Prostate gland (tissue), 2 donors: ENCODE results near the gene CEACAM8. TPM values are rescaled to one million over a fixed set of nuclear protein-coding genes. Genes with fewer than 3 reads are reported as not detected.
"Not testable (repeated sequence)": the region's sequence is repeated elsewhere in the genome, so short reads cannot be mapped to it uniquely, and the experiment has no call there.

Source experiments
- DNase-seq: peaks from one replicate; pipeline ENCODE4 v3.0.0-alpha.2; 2019; ENCODE audit warnings: low spot score
- H3K27ac ChIP-seq, 2 donors: fragments of 200-600 bp; sonication (generic); 2 replicates each; pipeline ENCODE4 v1.5.1; 2017 to 2019
- H3K27me3 ChIP-seq: fragments of 200-600 bp; sonication (generic); replicated peaks from 2 replicates; pipeline ENCODE4 v1.5.1; 2019; ENCODE audit not compliant: insufficient read depth
- H3K36me3 ChIP-seq, 2 donors: fragments of 200-600 bp; sonication (generic); 1 replicate in 1 of 2; 2 replicates in 1 of 2; pipeline versions ENCODE4 v1.5.1 to v1.8.1; 2017 to 2019
- H3K4me1 ChIP-seq: fragments of 200-600 bp; sonication (generic); replicated peaks from 2 replicates; pipeline ENCODE4 v1.5.1; 2019
- H3K4me3 ChIP-seq, 2 donors: fragments of 200-600 bp; sonication (generic); 2 replicates each; pipeline ENCODE4 v1.5.1; 2017 to 2019
- H3K9me3 ChIP-seq: fragments of 200-600 bp; sonication (generic); 2 replicates; pipeline ENCODE4 v1.5.1; 2017
- CTCF ChIP-seq, 4 experiments: fragments of 200-600 bp in 2 of 4; fragments of 450-650 bp in 2 of 4; sonication (generic) in 2 of 4; IDR thresholded peaks; 1 replicate in 3 of 4; 2 replicates in 1 of 4; pipeline ENCODE4 v1.5.1; 2016 to 2019; ENCODE audit warnings: antibody characterized with exemption in 4 of 4, mild to moderate bottlenecking in 2 of 4, moderate library complexity in 2 of 4
- POLR2A ChIP-seq: fragments of 450-650 bp; IDR thresholded peaks from one replicate; pipeline ENCODE4 v1.6.1; 2016; ENCODE audit warnings: antibody characterized with exemption, mild to moderate bottlenecking
- POLR2AphosphoS5 ChIP-seq: sonication (generic); formaldehyde crosslinking; IDR thresholded peaks from one replicate; pipeline ENCODE4 v1.6.1; 2017; ENCODE audit warnings: antibody characterized with exemption
- WGBS: methylation state at CpG from one replicate; pipeline ENCODE4 v1.1.5; 2018; 5-methylcytosine and 5-hydroxymethylcytosine counted together
- intact Hi-C: fragments of 100-400 bp; cut with DNase I; formaldehyde crosslinking; loops from one replicate; pipeline ENCODE4 v1.14.2; 2022
- total RNA-seq, 2 donors: library from RNA; depleted of rRNA; stranded (reverse); fragments of >200 nt; gene quantifications; one replicate each; pipeline ENCODE4 v1.1.0, GENCODE V29; 2016

Gene CEACAM8
- not detected for total RNA-seq

- WGBS: 80% methylated on average over 10 of the region's 10 CpGs
- no peaks in the 10 kb centered on the region for H3K36me3 ChIP-seq
- DNase-seq: no peak
- TF ChIP-seq POLR2AphosphoS5 (no peak), POLR2A (no peak)
- H3K27me3 ChIP-seq: no peaks in the 10 kb centered on the region
- intact Hi-C loops: no loop called here
- no peaks in the 10 kb centered on the region for H3K4me1 ChIP-seq
- no peak within 1 kb of the TSS for H3K27ac ChIP-seq
- no peak within 1 kb of the TSS for H3K4me3 ChIP-seq
- H3K9me3 ChIP-seq: no peaks in the 10 kb centered on the region
These were observed at the start of gene CEACAM8 for GRCh38 chr19:42594617-42595489. Gene CEACAM8 (minus strand): TSS chr19:42594924. CDS start chr19:42594828, 96 bp downstream.

DNA sequence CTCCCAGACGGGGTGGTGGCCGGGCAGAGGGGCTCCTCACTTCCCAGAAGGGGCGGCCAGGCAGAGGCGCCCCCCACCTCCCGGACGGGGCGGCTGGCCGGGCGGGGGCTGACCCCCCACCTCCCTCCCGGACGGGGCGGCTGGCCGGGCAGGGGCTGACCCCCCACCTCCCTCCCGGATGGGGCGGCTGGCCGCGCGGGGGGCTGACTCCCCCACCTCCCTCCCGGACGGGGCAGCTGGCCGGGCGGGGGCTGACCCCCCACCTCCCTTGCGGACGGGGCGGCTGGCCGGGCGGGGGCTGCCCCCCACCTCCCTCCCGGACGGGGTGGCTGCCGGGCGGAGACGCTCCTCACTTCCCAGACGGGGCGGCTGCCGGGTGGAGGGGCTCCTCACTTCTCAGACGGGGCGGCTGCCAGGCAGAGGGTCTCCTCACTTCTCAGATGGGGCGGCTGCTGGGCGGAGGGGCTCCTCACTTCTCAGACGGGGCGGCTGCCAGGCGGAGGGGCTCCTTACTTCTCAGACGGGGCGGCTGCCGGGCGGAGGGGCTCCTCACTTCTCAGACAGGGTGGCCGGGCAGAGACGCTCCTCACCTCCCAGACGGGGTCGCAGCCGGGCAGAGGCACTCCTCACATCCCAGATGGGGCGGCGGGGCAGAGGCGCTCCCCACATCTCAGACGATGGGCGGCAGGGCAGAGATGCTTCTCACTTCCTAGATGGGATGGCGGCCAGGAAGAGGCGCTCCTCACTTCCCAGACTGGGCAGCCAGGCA lies 44.8 kb upstream of the CEACAM8 start:
- 95% methylated on average over 43 of the region's 58 CpGs for WGBS
- H3K4me1 ChIP-seq, H3K36me3 ChIP-seq, intact Hi-C loops, H3K4me3 ChIP-seq, H3K9me3 ChIP-seq, DNase-seq, H3K27ac ChIP-seq, H3K27me3 ChIP-seq: not testable (repeated sequence)

- no peaks in the 10 kb centered on the region for H3K4me1 ChIP-seq
- TF ChIP-seq CTCF (IDR thresholded peaks at IDR 0.05) (no peak), POLR2A (no peak), POLR2AphosphoS5 (no peak)
- H3K27ac ChIP-seq: no peak overlapping the region
- no peaks in the 10 kb centered on the region for H3K9me3 ChIP-seq
- DNase-seq: no peak
- H3K27me3 ChIP-seq: no peaks in the 10 kb centered on the region
- no peaks in the 10 kb centered on the region for H3K36me3 ChIP-seq
- no peak overlapping the region for H3K4me3 ChIP-seq
- 100% methylated on average over 1 of the region's 1 CpG for WGBS
- intact Hi-C loops: no loop called here
These were observed 40.5 kb upstream of the CEACAM8 start for GRCh38 chr19:42635233-42635539.

DNA sequence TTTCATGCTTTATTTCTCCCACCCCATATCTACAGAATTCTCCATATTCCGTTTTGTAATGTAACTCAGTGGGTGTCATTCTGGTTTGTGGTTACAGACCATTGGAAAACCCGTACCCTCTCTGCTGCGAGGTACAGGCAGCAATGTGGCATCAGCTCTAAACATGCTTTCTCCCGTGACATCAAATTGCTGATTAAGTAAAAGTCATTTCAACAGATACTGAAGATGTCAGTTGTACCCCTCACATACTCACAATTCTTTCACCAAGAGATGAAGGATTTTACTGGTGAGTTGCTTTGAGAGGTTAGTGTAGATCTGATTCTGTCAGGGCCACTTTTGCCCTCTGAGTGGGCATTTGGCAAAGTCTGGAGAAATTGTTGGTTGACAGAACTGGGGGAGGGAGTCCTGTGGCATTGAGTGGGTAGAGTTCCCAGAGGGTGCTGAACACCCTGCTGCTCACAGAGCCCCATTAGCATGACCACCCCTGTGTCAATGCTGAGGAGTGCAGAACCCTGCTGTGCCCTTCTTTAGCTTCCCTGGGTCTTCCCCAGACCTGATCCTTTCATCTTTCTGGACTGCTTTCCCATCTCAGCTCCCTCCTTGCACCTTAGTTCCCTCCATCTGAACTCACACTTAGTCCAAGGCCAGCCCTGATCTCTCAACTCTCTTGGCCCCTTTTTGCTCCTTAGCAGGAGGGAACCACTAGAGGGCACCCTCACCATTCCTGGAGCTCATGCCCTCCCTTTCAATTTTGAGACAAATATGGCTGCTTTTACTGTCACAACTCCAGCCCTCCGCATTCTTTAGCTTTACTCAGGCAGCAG lies 39.9 kb upstream of the CEACAM8 start:
- H3K9me3 ChIP-seq: no peaks in the 10 kb centered on the region
- TF ChIP-seq CTCF (IDR thresholded peaks at IDR 0.05) (peak in 3 of 4 experiments; percentile 17 to 46 (median 31)), POLR2A (no peak), POLR2AphosphoS5 (no peak)
- no peak overlapping the region for H3K4me3 ChIP-seq
- DNase-seq: no peak
- no peaks in the 10 kb centered on the region for H3K27me3 ChIP-seq
- WGBS: 76% methylated on average over 5 of the region's 5 CpGs
- no peak overlapping the region for H3K27ac ChIP-seq
- H3K4me1 ChIP-seq: no peaks in the 10 kb centered on the region
- no peaks in the 10 kb centered on the region for H3K36me3 ChIP-seq
- intact Hi-C loops: no loop called here

GRCh38 chr19:42629191-42629590 lies 34.5 kb upstream of the CEACAM8 start:
- no peak for DNase-seq
- H3K27me3 ChIP-seq: no peaks in the 10 kb centered on the region
- no peak for TF ChIP-seq POLR2A
- no peak for TF ChIP-seq POLR2AphosphoS5
- TF ChIP-seq CTCF (IDR thresholded peaks at IDR 0.05): no peak

More at GRCh38 chr19:42629191-42629590, 34.5 kb upstream of the CEACAM8 start:
- Histone ChIP-seq H3K36me3 (no peaks in the 10 kb centered on the region), H3K4me1 (no peaks in the 10 kb centered on the region), H3K4me3 (no peak overlapping the region), H3K9me3 (no peaks in the 10 kb centered on the region), H3K27ac (no peak overlapping the region)
- intact Hi-C loops: no loop called here
